Head of caudate nucleus (tissue), 42 donors: ENCODE results near the gene TSPOAP1.

Experiments
- DNase-seq, 42 donors: peaks; one replicate each; pipeline versions ENCODE4 v3.0.0 to v3.0.0-alpha.2; 2020 to 2021; ENCODE audit warnings: mixed read lengths in 7 of 42
- intact Hi-C: fragments of 100-400 bp; cut with DNase I; formaldehyde crosslinking; loops from one replicate; pipeline ENCODE4 v1.15.0; 2022

The TSPOAP1 gene

GRCh38 chr17:58311429-58311894 lies 17.1 kb downstream of the TSPOAP1 start:
- DNase-seq, result peak in 9 of 42 donors; percentile 1 to 41 (median 13)
- intact Hi-C loops, result no loop called here

GRCh38 chr17:58310511-58311428 lies 17.8 kb downstream of the TSPOAP1 start:
- intact Hi-C loops, result no loop called here

GRCh38 chr17:58309918-58310259 lies 18.7 kb downstream of the TSPOAP1 start:
- intact Hi-C loops, result no loop called here
- DNase-seq, result peak in 6 of 42 donors; percentile 7 to 36 (median 16)

More at GRCh38 chr17:58310511-58311428, 17.8 kb downstream of the TSPOAP1 start:
- DNase-seq, result peak in 24 of 42 donors; percentile 9 to 82 (median 50)

GRCh38 chr17:58308985-58309917 lies 19.3 kb downstream of the TSPOAP1 start:
- intact Hi-C loops, result no loop called here
- DNase-seq, result peak in 20 of 42 donors; percentile 8 to 80 (median 61)

- DNase-seq, result peak in 14 of 42 donors; percentile 17 to 74 (median 56)
- intact Hi-C loops, result no loop called here
These were observed 20.2 kb downstream of the TSPOAP1 start for GRCh38 chr17:58308173-58308984.

DNA sequence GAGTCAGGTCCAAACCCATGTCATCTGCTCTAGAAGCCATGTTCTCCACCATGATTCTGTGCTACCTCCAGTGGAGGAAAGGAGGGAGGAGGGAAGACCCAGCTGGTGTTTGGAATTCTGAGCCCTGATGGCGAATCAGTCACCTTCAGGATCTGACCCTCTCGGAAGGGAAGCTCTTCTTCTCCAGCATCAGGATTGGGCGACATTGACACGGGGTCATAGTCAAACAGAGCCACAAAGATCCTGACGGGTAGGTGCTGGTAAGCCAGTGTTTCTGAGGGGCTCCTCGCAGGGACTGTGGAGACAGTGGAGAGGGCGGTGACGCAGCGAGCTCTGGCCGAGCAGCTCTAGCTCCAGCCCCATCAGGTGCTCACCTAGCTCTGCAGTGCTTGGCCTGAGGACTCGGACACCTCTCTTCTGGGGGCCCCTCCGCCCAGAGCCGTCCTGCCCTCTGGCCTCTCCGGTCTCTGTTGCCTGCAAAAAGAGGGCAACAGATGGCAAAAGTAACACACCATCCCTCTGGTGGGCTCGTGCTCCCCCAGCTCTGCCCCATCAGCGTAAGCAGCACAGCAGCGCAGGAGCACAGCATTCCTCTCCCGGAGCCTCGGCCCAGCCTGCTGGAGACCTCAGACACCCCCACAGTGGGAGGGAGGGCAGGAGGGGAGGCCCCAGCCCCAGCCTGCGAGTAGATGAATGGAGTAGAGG lies 21.0 kb downstream of the TSPOAP1 start:
- DNase-seq, result peak in 4 of 42 donors; percentile 11 to 36 (median 25)
- intact Hi-C loops, result no loop called here

DNA sequence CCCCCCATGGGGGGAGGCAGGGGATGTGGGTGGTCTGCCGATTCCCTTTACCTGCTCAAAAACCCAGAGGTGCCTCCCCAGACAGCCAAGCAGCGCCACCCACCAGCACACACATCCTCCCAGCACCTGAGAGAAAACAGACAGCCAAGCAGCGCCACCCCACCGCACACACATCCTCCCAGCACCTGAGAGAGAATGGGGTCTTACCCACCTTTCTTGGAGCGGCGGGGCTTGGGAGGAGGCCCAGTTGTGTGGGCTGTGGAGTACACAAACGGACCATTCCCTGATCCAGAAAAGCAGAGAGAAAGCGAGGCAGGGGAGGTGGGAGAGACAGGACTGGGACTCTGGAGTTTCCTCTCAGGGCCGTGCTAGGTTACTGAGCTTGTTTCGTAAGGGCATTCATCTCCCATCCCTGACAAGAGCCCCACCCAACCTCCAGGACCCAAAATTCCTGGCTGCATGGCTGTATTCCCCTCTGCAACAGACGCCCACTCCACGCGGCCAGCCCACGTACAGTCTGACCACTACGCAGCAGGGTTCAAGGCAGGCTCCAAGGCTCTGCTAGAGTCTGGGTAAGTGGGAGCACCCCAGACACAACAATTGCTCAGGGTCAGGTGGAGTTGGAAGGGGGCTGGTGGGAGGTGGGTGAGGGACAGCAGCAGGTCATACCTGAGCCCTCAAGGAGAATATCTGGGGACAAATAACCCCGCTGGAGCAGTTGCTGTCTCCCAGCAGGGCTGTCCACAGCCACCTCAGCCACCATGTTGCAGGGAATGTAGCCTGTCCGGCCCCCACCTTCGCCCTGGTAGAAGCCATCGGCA lies 22.3 kb downstream of the TSPOAP1 start:
- peak in 18 of 42 donors; percentile 32 to 75 (median 56) for DNase-seq
- intact Hi-C loops, result no loop called here

- intact Hi-C loops, result no loop called here
- peak in 3 of 42 donors; percentile 6 to 34 (median 31) for DNase-seq
These were observed 23.0 kb downstream of the TSPOAP1 start for GRCh38 chr17:58305626-58306025.

GRCh38 chr17:58304750-58305486 lies 23.7 kb downstream of the TSPOAP1 start:
- peak in 7 of 42 donors; percentile 4 to 34 (median 21) for DNase-seq
- intact Hi-C loops, result no loop called here

DNA sequence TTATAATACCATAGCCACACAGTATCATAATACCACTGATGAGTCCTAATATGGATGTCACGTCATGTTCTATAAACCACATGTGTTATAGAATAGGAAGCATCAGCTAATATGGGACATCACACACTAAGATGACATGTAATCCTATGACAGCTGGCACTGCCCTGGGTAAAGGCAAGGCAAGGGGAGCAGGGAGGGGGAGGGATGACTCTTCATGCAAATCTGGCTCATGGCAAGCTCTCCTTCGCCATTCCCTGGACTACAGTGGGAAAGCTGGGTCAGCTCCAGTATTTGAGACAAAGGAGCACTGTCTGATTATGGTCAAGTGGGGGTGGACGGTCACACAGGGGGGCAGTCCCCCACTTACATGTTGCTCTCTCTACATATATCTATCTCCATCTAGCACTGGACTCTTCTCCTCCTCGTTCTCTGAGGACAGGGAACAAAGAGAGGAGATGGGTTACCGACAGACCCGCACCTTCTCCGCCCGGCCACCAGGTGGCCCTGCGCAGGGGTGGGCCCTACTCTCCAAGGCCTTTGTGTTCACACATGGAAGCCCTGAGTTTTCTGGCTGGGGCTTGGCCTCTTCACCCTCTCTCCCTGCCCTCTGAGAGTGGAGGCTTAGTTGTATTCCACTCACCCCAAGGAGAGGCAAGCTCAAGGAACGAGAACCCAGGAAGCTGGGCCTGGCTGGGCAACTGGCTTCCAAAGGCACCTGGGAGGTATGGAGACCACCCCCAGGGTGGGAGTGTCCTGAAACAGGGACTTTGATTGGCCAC lies 24.4 kb downstream of the TSPOAP1 start:
- peak in 19 of 42 donors; percentile 18 to 70 (median 55) for DNase-seq
- intact Hi-C loops, result no loop called here

- peak in 6 of 42 donors; percentile 1 to 20 (median 10) for DNase-seq
- intact Hi-C loops, result no loop called here
These were observed 25.5 kb downstream of the TSPOAP1 start for GRCh38 chr17:58302919-58303585.

DNA sequence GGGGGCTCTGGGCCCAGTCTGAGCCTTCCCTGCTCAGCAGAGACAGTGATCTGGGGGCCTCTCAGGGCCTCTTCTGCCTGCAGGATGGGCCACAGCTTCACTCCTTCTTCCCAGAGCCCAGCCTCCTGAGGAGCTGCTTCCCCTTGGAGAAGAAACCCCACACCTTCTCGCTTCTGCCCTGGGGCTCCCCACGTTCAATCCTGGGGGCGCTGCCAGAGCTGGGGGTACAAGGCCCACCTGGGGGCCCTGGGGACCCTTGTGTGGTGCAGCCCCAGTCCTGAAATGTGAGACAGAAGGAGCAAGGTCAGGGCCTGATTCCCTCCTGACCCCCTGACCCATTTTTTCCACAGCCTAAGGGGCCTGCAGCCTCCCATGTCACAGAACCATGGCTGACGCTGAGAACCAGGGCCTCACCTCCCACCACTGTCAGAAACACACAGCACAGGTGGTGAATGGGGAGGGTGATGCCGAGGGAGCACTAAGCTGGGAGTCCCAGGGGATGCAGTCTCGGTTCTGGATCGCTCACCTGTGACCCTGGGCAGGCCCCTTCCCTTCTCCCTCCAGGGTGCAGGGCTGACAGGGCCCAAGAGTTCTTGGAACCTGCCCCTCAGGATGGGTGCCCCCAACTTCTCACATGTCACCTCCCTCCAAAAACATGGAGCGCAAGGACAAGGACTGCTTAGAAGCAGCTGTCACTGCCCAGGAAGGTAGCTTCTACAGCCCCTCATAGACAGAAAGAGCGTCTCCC lies 26.2 kb downstream of the TSPOAP1 start:
- intact Hi-C loops, result no loop called here
- peak in 8 of 42 donors; percentile 6 to 34 (median 22) for DNase-seq

- peak in 8 of 42 donors; percentile 5 to 31 (median 24) for DNase-seq
- intact Hi-C loops, result no loop called here
These were observed 27.0 kb downstream of the TSPOAP1 start for GRCh38 chr17:58301504-58302150.

- DNase-seq, result peak in 8 of 42 donors; percentile 5 to 35 (median 12)
- intact Hi-C loops, result no loop called here
These were observed 28.3 kb downstream of the TSPOAP1 start for GRCh38 chr17:58300336-58300735.
